ENCODE measurements around the gene NALCN.

DNA sequence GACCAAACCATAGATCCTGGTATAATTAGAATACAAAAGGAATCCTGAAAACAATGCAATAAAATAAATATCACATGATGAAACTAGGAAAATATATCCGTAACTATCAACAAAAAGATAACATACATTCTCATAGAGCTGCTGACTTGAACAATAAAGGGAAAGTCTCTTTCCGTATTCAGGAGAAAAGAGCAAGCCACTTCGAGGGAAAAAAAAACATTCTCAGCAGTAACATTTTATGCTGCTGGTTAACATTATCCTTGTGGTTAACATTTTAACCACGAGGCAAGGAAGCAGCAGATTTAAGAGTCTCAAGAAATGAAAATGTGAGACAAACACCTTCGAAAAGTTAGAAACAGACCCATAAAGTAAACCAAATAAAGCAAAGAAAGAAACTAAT, 25.8 kb downstream of the NALCN start:
- TF ChIP-seq, protein P1, sequence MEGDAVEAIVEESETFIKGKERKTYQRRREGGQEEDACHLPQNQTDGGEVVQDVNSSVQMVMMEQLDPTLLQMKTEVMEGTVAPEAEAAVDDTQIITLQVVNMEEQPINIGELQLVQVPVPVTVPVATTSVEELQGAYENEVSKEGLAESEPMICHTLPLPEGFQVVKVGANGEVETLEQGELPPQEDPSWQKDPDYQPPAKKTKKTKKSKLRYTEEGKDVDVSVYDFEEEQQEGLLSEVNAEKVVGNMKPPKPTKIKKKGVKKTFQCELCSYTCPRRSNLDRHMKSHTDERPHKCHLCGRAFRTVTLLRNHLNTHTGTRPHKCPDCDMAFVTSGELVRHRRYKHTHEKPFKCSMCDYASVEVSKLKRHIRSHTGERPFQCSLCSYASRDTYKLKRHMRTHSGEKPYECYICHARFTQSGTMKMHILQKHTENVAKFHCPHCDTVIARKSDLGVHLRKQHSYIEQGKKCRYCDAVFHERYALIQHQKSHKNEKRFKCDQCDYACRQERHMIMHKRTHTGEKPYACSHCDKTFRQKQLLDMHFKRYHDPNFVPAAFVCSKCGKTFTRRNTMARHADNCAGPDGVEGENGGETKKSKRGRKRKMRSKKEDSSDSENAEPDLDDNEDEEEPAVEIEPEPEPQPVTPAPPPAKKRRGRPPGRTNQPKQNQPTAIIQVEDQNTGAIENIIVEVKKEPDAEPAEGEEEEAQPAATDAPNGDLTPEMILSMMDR (IDR thresholded peaks at IDR 0.05 in 4 of 5, conservative IDR thresholded peaks at IDR 0.05 in 1 of 5) = no peak
- TF ChIP-seq POLR2A (IDR thresholded peaks at IDR 0.05) = no peak

Data from gastrocnemius medialis (tissue), 4 donors.